OCI-LY3 (cell line): ENCODE data around the gene GP1BA.

ENCODE experiments used
- H2AFZ ChIP-seq: fragments of 200-600, 300-600 bp; shearing (Covaris generic); 2 replicates; pipeline ENCODE4 v1.6.0; 2014; ENCODE audit warnings: antibody characterized with exemption, low read depth, low read length
- H3K27ac ChIP-seq: fragments of 200-600, 300-600 bp; sonication (generic); 2 replicates; pipeline ENCODE4 v1.5.1; 2014; ENCODE audit warnings: mild to moderate bottlenecking, low read length, moderate library complexity, mixed read lengths
- H3K27me3 ChIP-seq: fragments of 200-600, 300-600 bp; sonication (generic); 2 replicates; pipeline ENCODE4 v1.6.1; 2014; ENCODE audit warnings: low read depth, low read length, mixed read lengths
- H3K36me3 ChIP-seq: fragments of 200-600, 300-600 bp; sonication (generic); replicated peaks from 2 replicates; pipeline ENCODE3; 2014; ENCODE audit warnings: low read depth, low read length, mixed read lengths
- H3K4me1 ChIP-seq: fragments of 300-600, 200-600 bp; sonication (generic); 2 replicates; pipeline ENCODE4 v1.6.1; 2014; ENCODE audit warnings: low read length, mixed read lengths
- H3K4me2 ChIP-seq: fragments of 200-600, 300-600 bp; sonication (generic); 2 replicates; pipeline ENCODE4 v1.6.1; 2014; ENCODE audit warnings: low read length, mixed read lengths
- H3K4me3 ChIP-seq: fragments of 300-600, 200-600 bp; sonication (generic); 2 replicates; pipeline ENCODE4 v1.5.1; 2014; ENCODE audit warnings: antibody characterized with exemption, mild to moderate bottlenecking, low read length, moderate library complexity
- H3K79me2 ChIP-seq: fragments of 300-600, 200-600 bp; shearing (Covaris generic); 2 replicates; pipeline ENCODE4 v1.6.1; 2014; ENCODE audit warnings: mild to moderate bottlenecking, low read length, mixed read lengths
- H3K9ac ChIP-seq: fragments of 300-600, 200-600 bp; shearing (Covaris generic); 2 replicates; pipeline ENCODE4 v1.6.0; 2014; ENCODE audit warnings: mild to moderate bottlenecking, low read length, moderate library complexity
- H3K9me3 ChIP-seq: fragments of 200-600, 300-600 bp; shearing (Covaris generic); 2 replicates; pipeline ENCODE4 v1.6.1; 2014; ENCODE audit warnings: low read length, mixed read lengths; ENCODE audit not compliant: insufficient read depth
- H4K20me1 ChIP-seq: fragments of 200-600, 300-600 bp; sonication (generic); 2 replicates; pipeline ENCODE4 v1.6.1; 2016; ENCODE audit warnings: low read length, mixed read lengths; ENCODE audit not compliant: insufficient read depth
- EZH2phosphoT487 ChIP-seq: fragments of 200-600 bp; shearing (Covaris generic); IDR thresholded peaks from 2 replicates; pipeline ENCODE4 v1.6.1; 2018; ENCODE audit warnings: antibody characterized with exemption, mixed run types, low read depth
- TF ChIP-seq, protein P1 (sequence below): fragments of 200-600, 300-600 bp; sonication (generic); IDR thresholded peaks from 2 replicates; pipeline ENCODE4 v1.5.1; 2014; ENCODE audit warnings: antibody characterized with exemption, low read length, low read depth

GP1BA gene

DNA sequence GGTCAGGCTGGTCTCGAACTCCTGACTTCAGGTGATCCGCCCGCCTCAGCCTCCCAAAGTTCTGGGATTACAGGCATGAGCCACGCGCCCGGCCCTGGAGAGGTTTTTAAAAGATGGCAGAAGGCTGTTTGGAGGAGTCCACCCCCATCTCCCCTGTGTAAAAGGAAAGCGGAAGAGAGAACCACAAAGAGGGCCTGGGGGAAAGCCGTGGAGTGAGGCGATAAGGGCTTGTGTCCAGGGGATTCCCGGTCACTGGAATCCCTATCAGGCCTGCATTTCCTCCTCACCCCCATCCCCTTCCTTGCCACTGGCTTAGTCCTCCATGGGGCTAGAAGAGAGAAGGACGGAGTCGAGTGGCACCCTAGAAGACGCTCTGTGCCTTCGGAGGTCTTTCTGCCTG is at the start of gene GP1BA:
Gene GP1BA (plus strand): TSS at position 315 of the 400 bp plus-strand sequence. CDS start 328 bp downstream, outside the sequence.
- H3K9ac ChIP-seq: no peak within 1 kb of the TSS
- H3K4me3 ChIP-seq: no peak within 1 kb of the TSS
- H3K4me2 ChIP-seq: no peak within 1 kb of the TSS
- H3K79me2 ChIP-seq: no peaks in the 10 kb centered on the region
- TF ChIP-seq, protein P1, sequence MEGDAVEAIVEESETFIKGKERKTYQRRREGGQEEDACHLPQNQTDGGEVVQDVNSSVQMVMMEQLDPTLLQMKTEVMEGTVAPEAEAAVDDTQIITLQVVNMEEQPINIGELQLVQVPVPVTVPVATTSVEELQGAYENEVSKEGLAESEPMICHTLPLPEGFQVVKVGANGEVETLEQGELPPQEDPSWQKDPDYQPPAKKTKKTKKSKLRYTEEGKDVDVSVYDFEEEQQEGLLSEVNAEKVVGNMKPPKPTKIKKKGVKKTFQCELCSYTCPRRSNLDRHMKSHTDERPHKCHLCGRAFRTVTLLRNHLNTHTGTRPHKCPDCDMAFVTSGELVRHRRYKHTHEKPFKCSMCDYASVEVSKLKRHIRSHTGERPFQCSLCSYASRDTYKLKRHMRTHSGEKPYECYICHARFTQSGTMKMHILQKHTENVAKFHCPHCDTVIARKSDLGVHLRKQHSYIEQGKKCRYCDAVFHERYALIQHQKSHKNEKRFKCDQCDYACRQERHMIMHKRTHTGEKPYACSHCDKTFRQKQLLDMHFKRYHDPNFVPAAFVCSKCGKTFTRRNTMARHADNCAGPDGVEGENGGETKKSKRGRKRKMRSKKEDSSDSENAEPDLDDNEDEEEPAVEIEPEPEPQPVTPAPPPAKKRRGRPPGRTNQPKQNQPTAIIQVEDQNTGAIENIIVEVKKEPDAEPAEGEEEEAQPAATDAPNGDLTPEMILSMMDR: no peak
- no peak for TF ChIP-seq EZH2phosphoT487
- no peaks in the 10 kb centered on the region for H4K20me1 ChIP-seq
- H3K4me1 ChIP-seq: no peaks in the 10 kb centered on the region
- H2AFZ ChIP-seq: no peak within 1 kb of the TSS
- no peak within 1 kb of the TSS for H3K27ac ChIP-seq
- H3K36me3 ChIP-seq: no peaks in the 10 kb centered on the region
- no peaks in the 10 kb centered on the region for H3K9me3 ChIP-seq
- H3K27me3 ChIP-seq: no peaks in the 10 kb centered on the region

DNA sequence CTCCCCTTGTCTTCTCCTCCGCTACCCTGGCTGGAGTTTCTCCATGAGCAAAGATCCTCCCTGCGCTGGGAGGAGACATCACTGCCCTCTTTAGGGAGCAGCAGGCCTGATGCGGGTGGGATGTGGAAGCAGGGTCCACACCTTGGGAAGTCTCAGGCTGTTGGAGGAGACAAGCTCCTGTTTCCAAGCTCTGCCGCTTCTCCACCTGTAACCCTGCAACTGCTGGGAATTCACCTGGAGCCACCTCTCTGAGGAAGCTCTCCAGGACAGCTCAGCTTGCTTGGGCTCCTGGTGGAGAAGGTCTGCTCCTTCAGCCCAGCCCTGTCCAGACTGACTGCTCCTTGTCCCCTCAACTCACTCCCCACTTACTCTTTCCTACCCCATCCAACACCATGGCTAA is 47.6 kb upstream of the GP1BA start:
- no peak for TF ChIP-seq EZH2phosphoT487
- TF ChIP-seq, protein P1: no peak
- Histone ChIP-seq H3K36me3 (no peaks in the 10 kb centered on the region), H3K4me2 (no peak overlapping the region), H3K79me2 (no peaks in the 10 kb centered on the region), H3K9me3 (no peaks in the 10 kb centered on the region), H3K27ac (no peak overlapping the region), H3K4me1 (no peaks in the 10 kb centered on the region), H4K20me1 (no peaks in the 10 kb centered on the region), H3K9ac (no peak overlapping the region), H3K4me3 (no peak overlapping the region), H2AFZ (no peak overlapping the region), H3K27me3 (no peaks in the 10 kb centered on the region)

DNA sequence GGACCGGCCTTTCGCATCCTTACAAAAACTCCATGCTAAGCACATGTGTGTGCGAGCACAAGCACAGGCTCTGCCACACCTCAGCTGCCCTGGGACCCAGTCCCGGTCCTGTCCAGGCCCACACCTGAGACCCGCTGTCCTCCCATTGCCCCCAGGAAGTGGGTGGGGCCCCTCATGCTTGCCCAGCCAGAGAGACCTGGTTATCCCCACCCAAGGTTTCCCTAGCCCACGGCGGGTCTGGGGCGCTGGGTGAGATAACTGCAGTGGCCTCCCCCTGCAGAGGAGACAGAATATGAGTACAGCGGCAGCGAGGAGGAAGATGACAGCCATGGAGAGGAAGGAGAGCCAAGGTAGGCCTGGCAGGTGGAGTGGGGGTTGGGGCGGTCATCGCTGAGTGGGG is 45.2 kb upstream of the GP1BA start:
- H3K79me2 ChIP-seq: no peaks in the 10 kb centered on the region
- H3K27me3 ChIP-seq: no peaks in the 10 kb centered on the region
- no peaks in the 10 kb centered on the region for H3K9me3 ChIP-seq
- no peak overlapping the region for H3K4me2 ChIP-seq
- H3K4me1 ChIP-seq: peaks cover 5% of the 10 kb centered on the region
- no peak overlapping the region for H3K9ac ChIP-seq
- no peaks in the 10 kb centered on the region for H4K20me1 ChIP-seq
- no peak overlapping the region for H2AFZ ChIP-seq
- no peak overlapping the region for H3K4me3 ChIP-seq
- H3K27ac ChIP-seq: no peak overlapping the region
- H3K36me3 ChIP-seq: peaks cover 3% of the 10 kb centered on the region
- TF ChIP-seq EZH2phosphoT487: no peak
- TF ChIP-seq, protein P1: no peak

DNA sequence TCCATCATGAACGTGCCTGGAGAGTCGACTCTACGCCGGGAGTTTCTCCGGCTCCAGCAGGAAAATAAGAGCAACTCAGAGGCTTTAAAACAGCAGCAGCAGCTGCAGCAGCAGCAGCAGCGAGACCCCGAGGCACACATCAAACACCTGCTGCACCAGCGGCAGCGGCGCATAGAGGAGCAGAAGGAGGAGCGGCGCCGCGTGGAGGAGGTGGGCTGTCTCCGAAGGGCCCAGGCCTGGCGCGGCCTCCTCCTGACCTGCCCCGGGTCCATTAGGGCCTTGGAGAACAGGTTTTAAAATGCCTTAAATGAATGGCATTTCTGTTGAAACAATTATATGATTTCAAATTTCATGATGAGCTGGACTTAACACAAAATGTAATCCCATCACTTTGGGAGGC is 44.5 kb upstream of the GP1BA start:
- peaks cover 7% of the 10 kb centered on the region for H3K36me3 ChIP-seq
- TF ChIP-seq EZH2phosphoT487: no peak
- TF ChIP-seq, protein P1: no peak

More for the DNA sequence above, 44.5 kb upstream of the GP1BA start:
- Histone ChIP-seq H4K20me1 (no peaks in the 10 kb centered on the region), H3K9ac (no peak overlapping the region), H3K27me3 (no peaks in the 10 kb centered on the region), H2AFZ (no peak overlapping the region), H3K27ac (no peak overlapping the region), H3K4me2 (no peak overlapping the region), H3K9me3 (no peaks in the 10 kb centered on the region), H3K4me3 (no peak overlapping the region), H3K4me1 (peaks cover 12% of the 10 kb centered on the region), H3K79me2 (no peaks in the 10 kb centered on the region)
